HepG2 (cell line): ENCODE measurements around the gene MLXIPL. TPM values are rescaled to one million over a fixed set of nuclear protein-coding genes. Genes with fewer than 3 reads are reported as not detected.

ENCODE experiments used
- ARID2 ChIP-seq: sonication (generic); formaldehyde crosslinking; IDR thresholded peaks from 2 replicates; pipeline ENCODE4 v1.8.1; 2022; ENCODE audit warnings: mild to moderate bottlenecking, missing genetic modification reagents, borderline replicate concordance
- ELF3 ChIP-seq: IDR thresholded peaks from 2 replicates; pipeline ENCODE4 v1.6.1; 2016; ENCODE audit warnings: missing genetic modification reagents, missing compliant biosample characterization
- FOSL1 ChIP-seq: sonication (generic); formaldehyde crosslinking; IDR thresholded peaks from 2 replicates; pipeline ENCODE4 v1.9.0; 2021; ENCODE audit warnings: missing genetic modification reagents, borderline replicate concordance
- GZF1 ChIP-seq: sonication (generic); formaldehyde crosslinking; IDR thresholded peaks from 2 replicates; pipeline ENCODE4 v1.5.1; 2020; ENCODE audit warnings: mild to moderate bottlenecking, missing genetic modification reagents
- KMT2B ChIP-seq: IDR thresholded peaks from 2 replicates; pipeline ENCODE4 v1.6.1; 2016; ENCODE audit warnings: missing genetic modification reagents, missing compliant biosample characterization
- MIER3 ChIP-seq: IDR thresholded peaks from 2 replicates; pipeline ENCODE4 v1.6.1; 2016; ENCODE audit warnings: missing compliant biosample characterization, borderline replicate concordance
- POLR2G ChIP-seq: fragments of 200-400 bp; formaldehyde crosslinking; IDR thresholded peaks from 2 replicates; pipeline ENCODE4 v1.6.1; 2018; ENCODE audit warnings: mild to moderate bottlenecking, low read depth, low read length, moderate library complexity
- REXO4 ChIP-seq: sonication (generic); formaldehyde crosslinking; IDR thresholded peaks from 2 replicates; pipeline ENCODE4 v1.8.0; 2022; ENCODE audit warnings: missing genetic modification reagents, mild to moderate bottlenecking, borderline replicate concordance
- RNF219 ChIP-seq: sonication (generic); formaldehyde crosslinking; IDR thresholded peaks from 2 replicates; pipeline ENCODE4 v1.5.0; 2020; ENCODE audit warnings: mild to moderate bottlenecking, missing genetic modification reagents
- SNAI1 ChIP-seq: sonication (generic); formaldehyde crosslinking; IDR thresholded peaks from 2 replicates; pipeline ENCODE4 v1.5.0; 2020; ENCODE audit warnings: mild to moderate bottlenecking, missing genetic modification reagents, borderline replicate concordance
- XRCC5 ChIP-seq: fragments of 200-400 bp; formaldehyde crosslinking; optimal IDR thresholded peaks from 2 replicates; pipeline ENCODE3; 2017; ENCODE audit warnings: mild to moderate bottlenecking, low read length
- ZNF17 ChIP-seq: sonication (generic); formaldehyde crosslinking; IDR thresholded peaks from 2 replicates; pipeline ENCODE4 v1.5.0; 2020; ENCODE audit warnings: mild to moderate bottlenecking, missing genetic modification reagents
- ZNF639 ChIP-seq: conservative IDR thresholded peaks from 2 replicates; pipeline ENCODE4 v1.6.1; 2018; ENCODE audit warnings: missing genetic modification reagents
- ZNF678 ChIP-seq: sonication (generic); formaldehyde crosslinking; IDR thresholded peaks from 2 replicates; pipeline ENCODE4 v1.4.0; 2020; ENCODE audit warnings: mild to moderate bottlenecking, missing genetic modification reagents
- ZSCAN29 ChIP-seq: sonication (generic); formaldehyde crosslinking; conservative IDR thresholded peaks from 2 replicates; pipeline ENCODE4 v1.4.0; 2020; ENCODE audit warnings: mild to moderate bottlenecking, missing genetic modification reagents
- polyA plus RNA-seq, 8 experiments: library from polyadenylated mRNA; depleted of rRNA in 3 of 8; stranded (reverse) in 7 of 8; unstranded in 1 of 8; fragments of >200 nt; fragmentation: Illumina TruSeq in 4 of 8; extraction: Trizol in 4 of 8; gene quantifications; 2 replicates each; pipeline versions ENCODE4 v1.2.1 to v1.2.3, GENCODE V29; 2011 to 2016; ENCODE audit warnings: low read depth in 4 of 8, missing spikeins in 1 of 8, mixed read lengths in 1 of 8; ENCODE audit not compliant: insufficient read depth in 1 of 8
- total RNA-seq, 5 experiments: library from RNA; depleted of rRNA; stranded (reverse); fragments of >200 nt; fragmentation: Illumina TruSeq; extraction: Trizol; gene quantifications; 2 replicates each; pipeline ENCODE4 v1.2.3, GENCODE V29; 2016; ENCODE audit warnings: low read depth in 1 of 5
- TF ChIP-seq, protein P1 (sequence below): sonication (generic); formaldehyde crosslinking; IDR thresholded peaks from 2 replicates; pipeline ENCODE4 v1.4.0; 2020; ENCODE audit warnings: missing genetic modification reagents
- TF ChIP-seq, protein P2 (sequence below): sonication (generic); formaldehyde crosslinking; IDR thresholded peaks from 2 replicates; pipeline ENCODE4 v1.4.0; 2020; ENCODE audit warnings: mild to moderate bottlenecking, low read depth, missing genetic modification reagents
- TF ChIP-seq, protein P3 (sequence below): sonication (generic); formaldehyde crosslinking; IDR thresholded peaks from 2 replicates; pipeline ENCODE4 v1.4.0; 2020; ENCODE audit warnings: missing genetic modification reagents

Gene MLXIPL
- total and polyA plus RNA-seq, 2 of the 13 experiments (the other 11 are each of a cell fraction or from before 2014, with no cell fraction given) = 51.6 to 60.1 TPM

- TF ChIP-seq, protein P1, sequence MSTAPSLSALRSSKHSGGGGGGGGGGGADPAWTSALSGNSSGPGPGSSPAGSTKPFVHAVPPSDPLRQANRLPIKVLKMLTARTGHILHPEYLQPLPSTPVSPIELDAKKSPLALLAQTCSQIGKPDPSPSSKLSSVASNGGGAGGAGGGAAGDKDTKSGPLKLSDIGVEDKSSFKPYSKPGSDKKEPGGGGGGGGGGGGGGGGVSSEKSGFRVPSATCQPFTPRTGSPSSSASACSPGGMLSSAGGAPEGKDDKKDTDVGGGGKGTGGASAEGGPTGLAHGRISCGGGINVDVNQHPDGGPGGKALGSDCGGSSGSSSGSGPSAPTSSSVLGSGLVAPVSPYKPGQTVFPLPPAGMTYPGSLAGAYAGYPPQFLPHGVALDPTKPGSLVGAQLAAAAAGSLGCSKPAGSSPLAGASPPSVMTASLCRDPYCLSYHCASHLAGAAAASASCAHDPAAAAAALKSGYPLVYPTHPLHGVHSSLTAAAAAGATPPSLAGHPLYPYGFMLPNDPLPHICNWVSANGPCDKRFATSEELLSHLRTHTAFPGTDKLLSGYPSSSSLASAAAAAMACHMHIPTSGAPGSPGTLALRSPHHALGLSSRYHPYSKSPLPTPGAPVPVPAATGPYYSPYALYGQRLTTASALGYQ = peak; percentile 94
- TF ChIP-seq, protein P2, sequence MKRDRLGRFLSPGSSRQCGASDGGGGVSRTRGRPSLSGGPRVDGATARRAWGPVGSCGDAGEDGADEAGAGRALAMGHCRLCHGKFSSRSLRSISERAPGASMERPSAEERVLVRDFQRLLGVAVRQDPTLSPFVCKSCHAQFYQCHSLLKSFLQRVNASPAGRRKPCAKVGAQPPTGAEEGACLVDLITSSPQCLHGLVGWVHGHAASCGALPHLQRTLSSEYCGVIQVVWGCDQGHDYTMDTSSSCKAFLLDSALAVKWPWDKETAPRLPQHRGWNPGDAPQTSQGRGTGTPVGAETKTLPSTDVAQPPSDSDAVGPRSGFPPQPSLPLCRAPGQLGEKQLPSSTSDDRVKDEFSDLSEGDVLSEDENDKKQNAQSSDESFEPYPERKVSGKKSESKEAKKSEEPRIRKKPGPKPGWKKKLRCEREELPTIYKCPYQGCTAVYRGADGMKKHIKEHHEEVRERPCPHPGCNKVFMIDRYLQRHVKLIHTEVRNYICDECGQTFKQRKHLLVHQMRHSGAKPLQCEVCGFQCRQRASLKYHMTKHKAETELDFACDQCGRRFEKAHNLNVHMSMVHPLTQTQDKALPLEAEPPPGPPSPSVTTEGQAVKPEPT (CRISPR knock-in tag) = 0 out of 2 replicates have a peak, but pooled peaks have one; percentile 34
- TF ChIP-seq, protein P3, sequence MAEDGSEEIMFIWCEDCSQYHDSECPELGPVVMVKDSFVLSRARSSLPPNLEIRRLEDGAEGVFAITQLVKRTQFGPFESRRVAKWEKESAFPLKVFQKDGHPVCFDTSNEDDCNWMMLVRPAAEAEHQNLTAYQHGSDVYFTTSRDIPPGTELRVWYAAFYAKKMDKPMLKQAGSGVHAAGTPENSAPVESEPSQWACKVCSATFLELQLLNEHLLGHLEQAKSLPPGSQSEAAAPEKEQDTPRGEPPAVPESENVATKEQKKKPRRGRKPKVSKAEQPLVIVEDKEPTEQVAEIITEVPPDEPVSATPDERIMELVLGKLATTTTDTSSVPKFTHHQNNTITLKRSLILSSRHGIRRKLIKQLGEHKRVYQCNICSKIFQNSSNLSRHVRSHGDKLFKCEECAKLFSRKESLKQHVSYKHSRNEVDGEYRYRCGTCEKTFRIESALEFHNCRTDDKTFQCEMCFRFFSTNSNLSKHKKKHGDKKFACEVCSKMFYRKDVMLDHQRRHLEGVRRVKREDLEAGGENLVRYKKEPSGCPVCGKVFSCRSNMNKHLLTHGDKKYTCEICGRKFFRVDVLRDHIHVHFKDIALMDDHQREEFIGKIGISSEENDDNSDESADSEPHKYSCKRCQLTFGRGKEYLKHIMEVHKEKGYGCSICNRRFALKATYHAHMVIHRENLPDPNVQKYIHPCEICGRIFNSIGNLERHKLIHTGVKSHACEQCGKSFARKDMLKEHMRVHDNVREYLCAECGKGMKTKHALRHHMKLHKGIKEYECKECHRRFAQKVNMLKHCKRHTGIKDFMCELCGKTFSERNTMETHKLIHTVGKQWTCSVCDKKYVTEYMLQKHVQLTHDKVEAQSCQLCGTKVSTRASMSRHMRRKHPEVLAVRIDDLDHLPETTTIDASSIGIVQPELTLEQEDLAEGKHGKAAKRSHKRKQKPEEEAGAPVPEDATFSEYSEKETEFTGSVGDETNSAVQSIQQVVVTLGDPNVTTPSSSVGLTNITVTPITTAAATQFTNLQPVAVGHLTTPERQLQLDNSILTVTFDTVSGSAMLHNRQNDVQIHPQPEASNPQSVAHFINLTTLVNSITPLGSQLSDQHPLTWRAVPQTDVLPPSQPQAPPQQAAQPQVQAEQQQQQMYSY = no peak; the same call in 1 of the 2 replicates
- TF ChIP-seq ELF3 (CRISPR knock-in tag) (peak; percentile 72), RNF219 (CRISPR knock-in tag) (0 out of 2 replicates have a peak, but pooled peaks have one; percentile 62), GZF1 (CRISPR knock-in tag) (no peak), SNAI1 (CRISPR knock-in tag) (no peak), FOSL1 (CRISPR knock-in tag) (peak; percentile 56; the same call in 1 of the 2 replicates), ZSCAN29 (0 out of 2 replicates have a peak, but pooled peaks have one; percentile 59), ZNF639 (CRISPR knock-in tag) (peak; percentile 47; the same call in 1 of the 2 replicates), MIER3 (CRISPR knock-in tag) (peak; percentile 89), ZNF678 (no peak), POLR2G (peak; percentile 74), REXO4 (CRISPR knock-in tag) (no peak), ARID2 (CRISPR knock-in tag) (peak; percentile 95), ZNF17 (CRISPR knock-in tag) (no peak), KMT2B (peak; percentile 45; the same call in 1 of the 2 replicates), XRCC5 (peak; percentile 95)
These were observed 11.6 kb downstream of the MLXIPL start (continued) for GRCh38 chr7:73612598-73613269.
